ENCODE results near the gene ZP4.

The ZP4 gene

GRCh38 chr1:237838320-237838719 is 52.4 kb downstream of the ZP4 start:
- Histone ChIP-seq H3K4me1 (ENCODE audit: low read length) (no peaks in the 10 kb centered on the region), H3F3A (ENCODE audit: insufficient read depth, low read length) (no peaks in the 10 kb centered on the region), H3K9me2 (replicated peaks; ENCODE audit: insufficient read depth, low read length) (no peaks in the 10 kb centered on the region), H3K4me3 (ENCODE audit: low read length) (no peak overlapping the region), H3K27ac (ENCODE audit: low read length) (no peak overlapping the region), H4K20me1 (ENCODE audit: insufficient read depth, low read length) (no peaks in the 10 kb centered on the region), H2AFZ (ENCODE audit: low read length) (no peak overlapping the region), H3K9ac (ENCODE audit: low read length) (no peak overlapping the region), H3K4me2 (ENCODE audit: low read depth, low read length) (no peak overlapping the region), H3K27me3 (replicated peaks; ENCODE audit: insufficient read depth, low read length) (no peaks in the 10 kb centered on the region), H3K79me2 (ENCODE audit: low read length) (no peaks in the 10 kb centered on the region), H3K9me3 (replicated peaks; ENCODE audit: insufficient read depth, low read length) (no peaks in the 10 kb centered on the region), H3K36me3 (replicated peaks; ENCODE audit: insufficient read depth, low read length) (no peaks in the 10 kb centered on the region)
- no peak for TF ChIP-seq EZH2phosphoT487 (IDR thresholded peaks at IDR 0.05; ENCODE audit: low read length)
- no peak for TF ChIP-seq EZH2 (optimal IDR thresholded peaks at IDR 0.05; ENCODE audit: low read depth, low read length)
- no peak for TF ChIP-seq CTCF (IDR thresholded peaks at IDR 0.05; ENCODE audit: low read length)
- no peak for DNase-seq

- Histone ChIP-seq H3K4me1 (ENCODE audit: low read length) (no peaks in the 10 kb centered on the region), H2AFZ (ENCODE audit: low read length) (no peak overlapping the region), H3K9ac (ENCODE audit: low read length) (no peak overlapping the region), H3F3A (ENCODE audit: insufficient read depth, low read length) (no peaks in the 10 kb centered on the region), H3K36me3 (replicated peaks; ENCODE audit: insufficient read depth, low read length) (no peaks in the 10 kb centered on the region), H3K79me2 (ENCODE audit: low read length) (no peaks in the 10 kb centered on the region), H3K4me3 (ENCODE audit: low read length) (no peak overlapping the region), H3K9me2 (replicated peaks; ENCODE audit: insufficient read depth, low read length) (no peaks in the 10 kb centered on the region), H4K20me1 (ENCODE audit: insufficient read depth, low read length) (no peaks in the 10 kb centered on the region), H3K4me2 (ENCODE audit: low read depth, low read length) (no peak overlapping the region), H3K9me3 (replicated peaks; ENCODE audit: insufficient read depth, low read length) (no peaks in the 10 kb centered on the region), H3K27ac (ENCODE audit: low read length) (no peak overlapping the region), H3K27me3 (replicated peaks; ENCODE audit: insufficient read depth, low read length) (no peaks in the 10 kb centered on the region)
- no peak for DNase-seq
- TF ChIP-seq EZH2phosphoT487 (IDR thresholded peaks at IDR 0.05; ENCODE audit: low read length): no peak
- TF ChIP-seq EZH2 (optimal IDR thresholded peaks at IDR 0.05; ENCODE audit: low read depth, low read length): no peak
- no peak for TF ChIP-seq CTCF (IDR thresholded peaks at IDR 0.05; ENCODE audit: low read length)
Measured at GRCh38 chr1:237834461-237834860, 56.3 kb downstream of the ZP4 start.

GRCh38 chr1:237834048-237834447 is 56.7 kb downstream of the ZP4 start:
- Histone ChIP-seq H3K27ac (ENCODE audit: low read length) (no peak overlapping the region), H3K27me3 (replicated peaks; ENCODE audit: insufficient read depth, low read length) (no peaks in the 10 kb centered on the region), H3K36me3 (replicated peaks; ENCODE audit: insufficient read depth, low read length) (no peaks in the 10 kb centered on the region), H3K4me2 (ENCODE audit: low read depth, low read length) (no peak overlapping the region), H3K9me3 (replicated peaks; ENCODE audit: insufficient read depth, low read length) (no peaks in the 10 kb centered on the region), H3K79me2 (ENCODE audit: low read length) (no peaks in the 10 kb centered on the region), H2AFZ (ENCODE audit: low read length) (no peak overlapping the region), H4K20me1 (ENCODE audit: insufficient read depth, low read length) (no peaks in the 10 kb centered on the region), H3K9me2 (replicated peaks; ENCODE audit: insufficient read depth, low read length) (no peaks in the 10 kb centered on the region), H3K4me1 (ENCODE audit: low read length) (no peaks in the 10 kb centered on the region), H3K4me3 (ENCODE audit: low read length) (no peak overlapping the region), H3F3A (ENCODE audit: insufficient read depth, low read length) (no peaks in the 10 kb centered on the region), H3K9ac (ENCODE audit: low read length) (no peak overlapping the region)
- no peak for DNase-seq
- TF ChIP-seq EZH2phosphoT487 (IDR thresholded peaks at IDR 0.05; ENCODE audit: low read length): no peak
- no peak for TF ChIP-seq EZH2 (optimal IDR thresholded peaks at IDR 0.05; ENCODE audit: low read depth, low read length)
- TF ChIP-seq CTCF (IDR thresholded peaks at IDR 0.05; ENCODE audit: low read length): no peak

Measured in MM.1S (cell line).